Activated naive CD4-positive, alpha-beta T cell treated with anti-CD3 and anti-CD28 coated beads, Interleukin-2, amount 10 ng/mL, durations not matched to agents 5 hours and 36 hours (primary cell): ENCODE measurements around the gene ITGB3. TPM values are rescaled to one million over a fixed set of nuclear protein-coding genes. Genes with fewer than 3 reads are reported as not detected.

Source experiments
- total RNA-seq, 2 experiments: library from RNA; stranded (reverse); gene quantifications; one replicate each; pipeline ENCODE4 v1.2.3, GENCODE V29; 2021

Gene ITGB3
- under 1 TPM; 0.46 to 0.60 TPM for total RNA-seq

GRCh38 chr17:47253541-47254402 is at the start of gene ITGB3:
ITGB3 (plus strand) TSS chr17:47253827; CDS start chr17:47253862, 35 bp downstream.

DNA sequence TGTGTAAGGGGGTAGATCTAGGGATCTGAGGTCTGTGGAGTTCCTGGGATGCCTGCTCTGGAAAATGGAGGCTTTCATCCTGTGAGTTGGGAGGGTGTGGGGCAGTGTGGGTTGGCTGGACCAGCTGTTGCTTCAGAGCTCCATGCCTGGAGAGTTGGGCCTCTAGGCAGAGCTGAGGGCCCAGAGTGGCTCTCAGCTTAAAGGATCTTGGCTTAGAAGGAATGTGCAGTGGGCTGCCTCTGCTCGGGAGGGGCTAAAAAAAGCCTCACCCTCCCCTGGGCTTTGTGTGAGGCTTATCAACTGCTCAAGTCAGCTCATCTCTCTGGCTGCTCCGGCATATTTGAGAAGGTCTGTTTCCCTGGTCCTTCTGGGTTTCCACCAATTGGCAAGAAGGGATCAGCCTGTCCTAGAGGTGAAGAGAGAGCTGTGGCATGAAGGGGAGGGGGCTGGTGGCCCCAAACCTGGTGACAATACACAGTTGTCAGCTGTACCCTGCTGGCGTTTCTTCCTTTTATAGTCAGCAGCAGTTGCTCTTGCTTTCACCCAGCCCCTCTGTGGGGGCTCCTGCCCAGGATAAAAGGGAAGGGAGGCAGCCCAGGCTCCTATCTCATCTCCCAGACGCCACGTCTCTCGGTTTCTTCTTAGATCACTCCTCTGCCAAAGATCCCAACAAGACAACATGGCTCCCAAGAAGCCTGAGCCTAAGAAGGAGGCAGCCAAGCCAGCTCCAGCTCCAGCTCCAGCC is 44.7 kb upstream of the ITGB3 start, which contains the start of gene MYL4:
Gene MYL4, plus strand, starts transcription at position 605 of the 745 bp plus-strand sequence. Its CDS starts 75 bp downstream, at position 680.

DNA sequence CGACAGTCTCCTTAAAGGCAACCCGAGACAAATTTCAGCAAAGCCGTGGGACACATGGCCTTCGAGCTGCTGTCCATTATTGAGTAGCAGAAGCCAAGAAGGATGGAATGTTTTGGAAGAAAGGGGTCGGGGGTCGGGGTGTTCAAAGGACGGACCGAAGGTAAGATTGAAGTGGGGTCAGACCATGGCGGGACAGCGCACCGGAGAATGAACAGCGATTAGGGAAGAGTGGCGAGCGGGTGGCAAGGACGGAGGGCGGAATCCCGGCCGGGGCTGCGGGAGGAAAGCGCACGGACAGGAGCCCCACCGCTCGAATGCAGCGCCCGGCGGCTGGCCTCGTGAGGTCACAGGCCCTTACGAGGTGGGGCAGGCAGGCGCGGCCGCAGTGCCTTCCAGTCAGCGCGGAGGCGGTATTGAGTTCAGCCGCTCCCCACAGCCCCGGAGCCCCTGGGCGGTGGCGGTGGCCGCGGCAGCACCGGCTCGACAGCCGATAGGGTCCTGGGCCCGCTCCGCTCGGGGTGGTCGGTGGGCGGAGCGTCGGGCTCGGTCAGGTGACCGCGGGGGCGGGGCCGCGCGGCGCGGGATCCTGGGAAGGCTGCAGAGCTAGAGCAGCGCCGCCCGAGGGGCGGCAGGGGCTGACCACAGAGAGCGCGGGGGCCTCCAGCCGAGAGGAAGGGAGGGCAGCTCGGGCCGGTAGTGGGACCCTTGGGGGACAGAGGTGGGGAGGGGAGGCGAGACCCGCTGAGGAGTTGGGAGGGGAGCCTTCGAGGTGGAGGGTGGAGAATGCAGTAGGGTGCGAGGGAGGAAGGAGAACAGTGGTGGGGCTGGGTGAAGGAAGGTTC is 70.0 kb downstream of the ITGB3 start, which contains the start of gene EFCAB13:
Gene EFCAB13, plus strand, starts transcription at position 574 of the 842 bp plus-strand sequence. CDS start 4,399 bp downstream, outside the sequence.

Other genes with a start within 250 kb of the ITGB3 start
- gene CDC27, start 64.5 kb upstream of the ITGB3 start, total RNA-seq: 10 to 100 TPM; 94.4 to 97.9 TPM
- not detected for gene MYL4, start 44.5 kb upstream of the ITGB3 start, total RNA-seq
- 1 to 10 TPM; 4.7 to 5.1 TPM for gene EFCAB13, start 70.1 kb downstream of the ITGB3 start, total RNA-seq